HG03432 (cell line): Measurements from ENCODE around the gene COX17.
"Not testable (repeated sequence)": the region's sequence is repeated elsewhere in the genome, so short reads cannot be mapped to it uniquely, and the experiment has no call there.

Experiments
- ATAC-seq: cut with Tn5 transposase; IDR thresholded peaks from one replicate; pipeline ENCODE4 v1.9.1; 2021; ENCODE audit warnings: mild to moderate bottlenecking, moderate library complexity; ENCODE audit not compliant: unreplicated experiment

Gene COX17

GRCh38 chr3:119676771-119677640, at the start of gene COX17:
COX17 (minus strand) TSS chr3:119677406; CDS start chr3:119677310, 96 bp downstream.
- ATAC-seq: peak; percentile 92

GRCh38 chr3:119726909-119727308, 49.7 kb upstream of the COX17 start:
- no peak for ATAC-seq

GRCh38 chr3:119723022-119723421, 45.8 kb upstream of the COX17 start:
- ATAC-seq: no peak

- no peak for ATAC-seq
These were observed 40.3 kb upstream of the COX17 start for GRCh38 chr3:119717520-119717919.

GRCh38 chr3:119716998-119717397, 39.8 kb upstream of the COX17 start:
- no peak for ATAC-seq

GRCh38 chr3:119715105-119715504, 37.9 kb upstream of the COX17 start:
- ATAC-seq: no peak

- no peak for ATAC-seq
These were observed 26.8 kb upstream of the COX17 start for GRCh38 chr3:119703820-119704531.

- peak; percentile 96 for ATAC-seq
These were observed 25.6 kb upstream of the COX17 start, which contains the start of gene CFAP91 for GRCh38 chr3:119702530-119703527. CFAP91 (plus strand) TSS chr3:119703022; CDS start chr3:119703099, 77 bp downstream.

GRCh38 chr3:119700920-119701734, 23.9 kb upstream of the COX17 start:
- peak; percentile 5 for ATAC-seq

GRCh38 chr3:119700269-119700919, 23.2 kb upstream of the COX17 start:
- ATAC-seq: peak; percentile 28

GRCh38 chr3:119697394-119697793, 20.2 kb upstream of the COX17 start:
- ATAC-seq: peak; percentile 79

- ATAC-seq: no peak
These were observed 18.3 kb upstream of the COX17 start for GRCh38 chr3:119695480-119695879.

GRCh38 chr3:119690043-119690656, 12.9 kb upstream of the COX17 start:
- no peak for ATAC-seq

GRCh38 chr3:119683421-119683820, 6.2 kb upstream of the COX17 start:
- no peak for ATAC-seq

GRCh38 chr3:119681279-119681678, 4.1 kb upstream of the COX17 start:
- ATAC-seq: peak; percentile 25

- no peak for ATAC-seq
These were observed 2.7 kb upstream of the COX17 start for GRCh38 chr3:119679874-119680273.

- ATAC-seq: not testable (repeated sequence)
These were observed 1.0 kb upstream of the COX17 start for GRCh38 chr3:119678209-119678608.

- ATAC-seq: no peak
These were observed 382 bp upstream of the COX17 start for GRCh38 chr3:119677641-119677934.

GRCh38 chr3:119676020-119676419, 1.2 kb downstream of the COX17 start:
- no peak for ATAC-seq
